A549 (cell line): Measurements from ENCODE around the gene MS4A4A.

Source experiments
- BCL3 ChIP-seq: fragments of >200 bp; sonication (Bioruptor Twin); formaldehyde crosslinking; IDR thresholded peaks from 3 replicates; pipeline ENCODE4 v1.6.1; 2016
- CBX2 ChIP-seq: fragments of 200-600 bp; sonication (generic); IDR thresholded peaks from 2 replicates; pipeline ENCODE4 v1.6.1; 2016; ENCODE audit warnings: low read depth, mild to moderate bottlenecking, borderline replicate concordance
- CEBPB ChIP-seq, 2 experiments: fragments of >200 bp in 1 of 2; sonication (Bioruptor Twin) in 1 of 2; formaldehyde crosslinking in 1 of 2; IDR thresholded peaks; 2 replicates each; pipeline ENCODE4 v1.6.1; 2012 to 2016
- EP300 ChIP-seq, 2 experiments: fragments of >200 bp; sonication (Bioruptor Twin); formaldehyde crosslinking; IDR thresholded peaks; 2 replicates in 1 of 2; 3 replicates in 1 of 2; pipeline ENCODE4 v1.6.1; 2016 to 2017
- HOXB13 ChIP-seq: fragments of 250-450 bp; sonication (Bioruptor Pico); IDR thresholded peaks from 2 replicates; pipeline ENCODE4 v1.5.0; 2020; ENCODE audit warnings: low read depth, mild to moderate bottlenecking, moderate library complexity
- JUN ChIP-seq, 2 experiments: fragments of >200 bp; sonication (Bioruptor Twin); formaldehyde crosslinking; IDR thresholded peaks; 2 replicates in 1 of 2; 3 replicates in 1 of 2; pipeline ENCODE4 v1.6.1; 2016 to 2017
- KDM5A ChIP-seq: fragments of 200-600 bp; sonication (generic); IDR thresholded peaks from 2 replicates; pipeline ENCODE4 v1.6.1; 2016; ENCODE audit warnings: antibody characterized with exemption, mild to moderate bottlenecking
- MYC ChIP-seq: IDR thresholded peaks from 2 replicates; pipeline ENCODE4 v1.6.1; 2012; ENCODE audit warnings: mild to moderate bottlenecking, inconsistent platforms, low read length, improper control_type of control experiment, borderline replicate concordance
- PBX3 ChIP-seq: IDR thresholded peaks from 2 replicates; pipeline ENCODE4 v1.6.1; 2012
- REST ChIP-seq: fragments of 200-600 bp; sonication (generic); IDR thresholded peaks from 2 replicates; pipeline ENCODE4 v1.6.1; 2016; ENCODE audit warnings: antibody characterized with exemption, mild to moderate bottlenecking, moderate library complexity
- TP53 ChIP-seq: fragments of 250-450 bp; sonication (Bioruptor Pico); IDR thresholded peaks from 2 replicates; pipeline ENCODE4 v1.5.0; 2021; ENCODE audit warnings: mild to moderate bottlenecking, moderate library complexity
- TF ChIP-seq, protein P1 (sequence below): fragments of >200 bp; sonication (Bioruptor Twin); formaldehyde crosslinking; IDR thresholded peaks from 3 replicates; pipeline ENCODE4 v1.5.1; 2016
- TF ChIP-seq, protein P2 (sequence below): fragments of 450-650 bp; IDR thresholded peaks from 2 replicates; pipeline ENCODE4 v1.6.1; 2014; ENCODE audit warnings: antibody characterized with exemption
- TF ChIP-seq, protein P3 (sequence below): fragments of 250-450 bp; sonication (Bioruptor Pico); IDR thresholded peaks from 2 replicates; pipeline ENCODE4 v1.5.0; 2021; ENCODE audit warnings: mild to moderate bottlenecking, moderate library complexity, borderline replicate concordance

DNA sequence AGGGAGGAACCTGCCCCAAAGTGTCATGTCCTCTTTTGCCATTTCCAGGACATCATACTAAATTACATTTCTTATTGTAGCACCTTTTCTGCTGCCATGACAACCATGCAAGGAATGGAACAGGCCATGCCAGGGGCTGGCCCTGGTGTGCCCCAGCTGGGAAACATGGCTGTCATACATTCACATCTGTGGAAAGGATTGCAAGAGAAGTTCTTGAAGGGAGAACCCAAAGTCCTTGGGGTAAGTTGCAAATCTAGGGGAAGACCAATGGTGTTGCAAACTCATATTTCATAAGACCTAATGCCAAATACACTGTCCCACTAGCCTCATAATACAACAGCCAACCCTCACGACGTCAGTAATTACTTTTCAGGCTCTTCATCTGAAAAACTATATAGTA, 11.7 kb downstream of the MS4A4A start:
- no peak for TF ChIP-seq JUN (IDR thresholded peaks at IDR 0.05)
- TF ChIP-seq, protein P1, sequence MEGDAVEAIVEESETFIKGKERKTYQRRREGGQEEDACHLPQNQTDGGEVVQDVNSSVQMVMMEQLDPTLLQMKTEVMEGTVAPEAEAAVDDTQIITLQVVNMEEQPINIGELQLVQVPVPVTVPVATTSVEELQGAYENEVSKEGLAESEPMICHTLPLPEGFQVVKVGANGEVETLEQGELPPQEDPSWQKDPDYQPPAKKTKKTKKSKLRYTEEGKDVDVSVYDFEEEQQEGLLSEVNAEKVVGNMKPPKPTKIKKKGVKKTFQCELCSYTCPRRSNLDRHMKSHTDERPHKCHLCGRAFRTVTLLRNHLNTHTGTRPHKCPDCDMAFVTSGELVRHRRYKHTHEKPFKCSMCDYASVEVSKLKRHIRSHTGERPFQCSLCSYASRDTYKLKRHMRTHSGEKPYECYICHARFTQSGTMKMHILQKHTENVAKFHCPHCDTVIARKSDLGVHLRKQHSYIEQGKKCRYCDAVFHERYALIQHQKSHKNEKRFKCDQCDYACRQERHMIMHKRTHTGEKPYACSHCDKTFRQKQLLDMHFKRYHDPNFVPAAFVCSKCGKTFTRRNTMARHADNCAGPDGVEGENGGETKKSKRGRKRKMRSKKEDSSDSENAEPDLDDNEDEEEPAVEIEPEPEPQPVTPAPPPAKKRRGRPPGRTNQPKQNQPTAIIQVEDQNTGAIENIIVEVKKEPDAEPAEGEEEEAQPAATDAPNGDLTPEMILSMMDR, result no peak
- TF ChIP-seq PBX3, result no peak
- TF ChIP-seq CEBPB (IDR thresholded peaks at IDR 0.05), result no peak
- no peak for TF ChIP-seq HOXB13 (CRISPR knock-in tag)
- TF ChIP-seq TP53 (CRISPR knock-in tag), result no peak
- TF ChIP-seq KDM5A, result no peak
- TF ChIP-seq EP300 (IDR thresholded peaks at IDR 0.05), result no peak
- TF ChIP-seq CBX2, result no peak
- no peak for TF ChIP-seq MYC
- TF ChIP-seq, protein P2, sequence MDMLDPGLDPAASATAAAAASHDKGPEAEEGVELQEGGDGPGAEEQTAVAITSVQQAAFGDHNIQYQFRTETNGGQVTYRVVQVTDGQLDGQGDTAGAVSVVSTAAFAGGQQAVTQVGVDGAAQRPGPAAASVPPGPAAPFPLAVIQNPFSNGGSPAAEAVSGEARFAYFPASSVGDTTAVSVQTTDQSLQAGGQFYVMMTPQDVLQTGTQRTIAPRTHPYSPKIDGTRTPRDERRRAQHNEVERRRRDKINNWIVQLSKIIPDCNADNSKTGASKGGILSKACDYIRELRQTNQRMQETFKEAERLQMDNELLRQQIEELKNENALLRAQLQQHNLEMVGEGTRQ, result no peak
- TF ChIP-seq BCL3, result no peak
- TF ChIP-seq, protein P3, sequence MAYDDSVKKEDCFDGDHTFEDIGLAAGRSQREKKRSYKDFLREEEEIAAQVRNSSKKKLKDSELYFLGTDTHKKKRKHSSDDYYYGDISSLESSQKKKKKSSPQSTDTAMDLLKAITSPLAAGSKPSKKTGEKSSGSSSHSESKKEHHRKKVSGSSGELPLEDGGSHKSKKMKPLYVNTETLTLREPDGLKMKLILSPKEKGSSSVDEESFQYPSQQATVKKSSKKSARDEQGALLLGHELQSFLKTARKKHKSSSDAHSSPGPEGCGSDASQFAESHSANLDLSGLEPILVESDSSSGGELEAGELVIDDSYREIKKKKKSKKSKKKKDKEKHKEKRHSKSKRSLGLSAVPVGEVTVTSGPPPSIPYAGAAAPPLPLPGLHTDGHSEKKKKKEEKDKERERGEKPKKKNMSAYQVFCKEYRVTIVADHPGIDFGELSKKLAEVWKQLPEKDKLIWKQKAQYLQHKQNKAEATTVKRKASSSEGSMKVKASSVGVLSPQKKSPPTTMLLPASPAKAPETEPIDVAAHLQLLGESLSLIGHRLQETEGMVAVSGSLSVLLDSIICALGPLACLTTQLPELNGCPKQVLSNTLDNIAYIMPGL (CRISPR knock-in tag), result no peak
- no peak for TF ChIP-seq REST
